ENCODE measurements around the gene SIX5. TPM values are rescaled to one million over a fixed set of nuclear protein-coding genes. Genes with fewer than 3 reads are reported as not detected.

SIX5 gene
- total RNA-seq, 2 donors from 2014 or later: 11.0 to 15.8 TPM

DNA sequence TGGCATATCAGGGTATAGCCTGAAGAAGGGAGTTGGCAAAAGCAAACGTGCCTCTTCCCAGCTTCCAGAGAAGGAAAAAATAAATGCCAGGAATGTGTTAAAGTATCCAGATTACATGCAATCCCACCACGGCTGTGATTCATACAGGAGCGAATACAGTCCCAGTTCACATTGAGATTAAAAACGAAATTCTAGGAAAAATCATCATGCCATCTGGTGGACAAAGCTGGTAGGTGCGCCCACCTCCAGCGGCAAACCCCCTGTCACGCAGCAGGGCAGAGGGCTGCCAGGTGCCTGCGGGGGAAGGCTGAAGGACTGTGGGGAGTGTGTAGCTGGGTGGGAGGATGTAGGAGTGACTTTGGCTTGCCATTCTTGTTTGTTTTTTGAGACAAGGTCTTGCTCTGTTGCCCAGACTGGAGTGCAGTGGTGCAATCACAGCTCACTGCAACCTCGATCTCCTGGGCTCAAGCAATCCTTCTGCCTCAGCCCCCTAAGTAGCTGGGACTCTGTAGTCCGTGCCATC is 30.0 kb upstream of the SIX5 start:
- H3K4me1 ChIP-seq: no peaks in the 10 kb centered on the region
- no peaks in the 10 kb centered on the region for H3K36me3 ChIP-seq
- no peak overlapping the region for H3K9ac ChIP-seq (ENCODE audit: low read depth in 2 of 2, low read length in 2 of 2)
- TF ChIP-seq, protein P1, sequence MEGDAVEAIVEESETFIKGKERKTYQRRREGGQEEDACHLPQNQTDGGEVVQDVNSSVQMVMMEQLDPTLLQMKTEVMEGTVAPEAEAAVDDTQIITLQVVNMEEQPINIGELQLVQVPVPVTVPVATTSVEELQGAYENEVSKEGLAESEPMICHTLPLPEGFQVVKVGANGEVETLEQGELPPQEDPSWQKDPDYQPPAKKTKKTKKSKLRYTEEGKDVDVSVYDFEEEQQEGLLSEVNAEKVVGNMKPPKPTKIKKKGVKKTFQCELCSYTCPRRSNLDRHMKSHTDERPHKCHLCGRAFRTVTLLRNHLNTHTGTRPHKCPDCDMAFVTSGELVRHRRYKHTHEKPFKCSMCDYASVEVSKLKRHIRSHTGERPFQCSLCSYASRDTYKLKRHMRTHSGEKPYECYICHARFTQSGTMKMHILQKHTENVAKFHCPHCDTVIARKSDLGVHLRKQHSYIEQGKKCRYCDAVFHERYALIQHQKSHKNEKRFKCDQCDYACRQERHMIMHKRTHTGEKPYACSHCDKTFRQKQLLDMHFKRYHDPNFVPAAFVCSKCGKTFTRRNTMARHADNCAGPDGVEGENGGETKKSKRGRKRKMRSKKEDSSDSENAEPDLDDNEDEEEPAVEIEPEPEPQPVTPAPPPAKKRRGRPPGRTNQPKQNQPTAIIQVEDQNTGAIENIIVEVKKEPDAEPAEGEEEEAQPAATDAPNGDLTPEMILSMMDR (IDR thresholded peaks at IDR 0.05): peak; percentile 91
- H3K27ac ChIP-seq: no peak overlapping the region
- peaks cover 4% of the 10 kb centered on the region for H3K27me3 ChIP-seq
- DNase-seq: no peak
- no peak overlapping the region for H3K4me3 ChIP-seq
- intact Hi-C loops (cut with DNase I): no loop called here
- no peaks in the 10 kb centered on the region for H3K9me3 ChIP-seq

DNA sequence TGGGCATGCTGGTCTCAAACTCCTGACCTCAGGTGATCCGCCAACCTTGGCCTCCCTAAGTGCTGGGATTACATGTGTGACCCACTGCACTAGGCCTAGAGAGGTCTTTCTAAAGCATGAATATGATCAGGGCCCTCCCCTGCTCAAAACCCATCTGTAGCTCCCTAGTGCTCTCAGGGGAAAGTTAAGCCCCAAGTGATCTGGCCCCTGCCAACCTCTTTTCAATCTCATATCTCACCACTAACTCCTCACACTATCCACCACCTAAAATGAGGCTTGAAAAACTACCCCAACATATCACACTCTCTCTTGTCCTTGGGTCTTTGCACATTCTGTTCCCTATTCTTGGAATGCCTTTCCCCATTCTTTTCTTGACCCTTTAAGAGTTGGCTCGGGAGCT is 25.6 kb upstream of the SIX5 start:
- no peak for DNase-seq
- H3K9me3 ChIP-seq: no peaks in the 10 kb centered on the region
- intact Hi-C loops (cut with DNase I): no loop called here
- H3K27me3 ChIP-seq: peaks cover 4% of the 10 kb centered on the region
- H3K4me3 ChIP-seq: no peak overlapping the region
- peaks cover 11% of the 10 kb centered on the region for H3K4me1 ChIP-seq
- TF ChIP-seq, protein P1 (IDR thresholded peaks at IDR 0.05): no peak
- no peak overlapping the region for H3K9ac ChIP-seq (ENCODE audit: low read depth in 2 of 2, low read length in 2 of 2)
- no peak overlapping the region for H3K27ac ChIP-seq
- H3K36me3 ChIP-seq: no peaks in the 10 kb centered on the region

DNA sequence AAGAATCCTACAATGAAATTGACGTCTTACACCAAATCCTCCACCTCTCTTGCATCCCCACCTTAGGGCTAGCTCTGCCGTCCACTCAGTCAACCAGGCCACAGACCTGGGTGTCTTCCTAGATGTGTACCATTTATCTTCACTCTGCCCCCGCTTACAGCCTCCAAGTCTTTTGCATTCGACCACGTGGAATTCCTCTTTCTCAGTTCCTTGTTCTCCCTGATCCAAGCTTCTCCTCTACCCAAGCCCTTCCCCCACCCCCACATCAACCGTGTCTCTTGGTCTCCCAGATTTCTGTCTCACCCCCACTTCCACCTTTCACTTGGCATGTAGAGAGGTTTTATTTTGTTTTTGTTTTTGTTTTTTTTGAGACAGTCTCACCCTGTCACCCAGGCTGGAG is 24.8 kb upstream of the SIX5 start:
- no peak for DNase-seq
- H3K27ac ChIP-seq: no peak overlapping the region
- H3K4me1 ChIP-seq: peaks cover 11% of the 10 kb centered on the region
- TF ChIP-seq, protein P1 (IDR thresholded peaks at IDR 0.05): no peak
- no peaks in the 10 kb centered on the region for H3K9me3 ChIP-seq
- H3K27me3 ChIP-seq: peaks cover 4% of the 10 kb centered on the region
- no peaks in the 10 kb centered on the region for H3K36me3 ChIP-seq
- no peak overlapping the region for H3K4me3 ChIP-seq
- intact Hi-C loops (cut with DNase I): no loop called here
- no peak overlapping the region for H3K9ac ChIP-seq (ENCODE audit: low read depth in 2 of 2, low read length in 2 of 2)

DNA sequence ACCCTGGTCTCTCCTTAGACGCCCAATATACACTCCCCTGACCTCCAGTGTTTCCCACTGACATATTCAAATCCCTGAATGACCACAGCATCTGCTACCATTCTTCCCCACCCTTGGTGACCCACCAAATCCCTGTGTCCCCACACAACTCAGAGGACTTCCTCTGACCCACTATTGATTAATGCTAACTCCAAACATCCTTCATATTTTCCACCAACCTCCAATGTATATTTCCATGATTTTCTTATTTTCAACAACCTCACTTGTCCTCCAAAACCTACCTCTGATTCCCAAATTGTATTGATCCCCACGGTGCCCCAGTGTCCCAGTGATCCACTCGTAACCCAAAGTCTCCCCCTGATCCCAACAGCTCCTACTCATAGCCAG is 24.1 kb upstream of the SIX5 start:
- intact Hi-C loops (cut with DNase I): no loop called here
- no peak overlapping the region for H3K27ac ChIP-seq
- H3K9ac ChIP-seq (ENCODE audit: low read depth in 2 of 2, low read length in 2 of 2): no peak overlapping the region
- H3K9me3 ChIP-seq: no peaks in the 10 kb centered on the region
- DNase-seq: no peak
- H3K4me3 ChIP-seq: no peak overlapping the region
- H3K27me3 ChIP-seq: peaks cover 4% of the 10 kb centered on the region
- TF ChIP-seq, protein P1 (IDR thresholded peaks at IDR 0.05): no peak
- peaks cover 11% of the 10 kb centered on the region for H3K4me1 ChIP-seq
- no peaks in the 10 kb centered on the region for H3K36me3 ChIP-seq

DNA sequence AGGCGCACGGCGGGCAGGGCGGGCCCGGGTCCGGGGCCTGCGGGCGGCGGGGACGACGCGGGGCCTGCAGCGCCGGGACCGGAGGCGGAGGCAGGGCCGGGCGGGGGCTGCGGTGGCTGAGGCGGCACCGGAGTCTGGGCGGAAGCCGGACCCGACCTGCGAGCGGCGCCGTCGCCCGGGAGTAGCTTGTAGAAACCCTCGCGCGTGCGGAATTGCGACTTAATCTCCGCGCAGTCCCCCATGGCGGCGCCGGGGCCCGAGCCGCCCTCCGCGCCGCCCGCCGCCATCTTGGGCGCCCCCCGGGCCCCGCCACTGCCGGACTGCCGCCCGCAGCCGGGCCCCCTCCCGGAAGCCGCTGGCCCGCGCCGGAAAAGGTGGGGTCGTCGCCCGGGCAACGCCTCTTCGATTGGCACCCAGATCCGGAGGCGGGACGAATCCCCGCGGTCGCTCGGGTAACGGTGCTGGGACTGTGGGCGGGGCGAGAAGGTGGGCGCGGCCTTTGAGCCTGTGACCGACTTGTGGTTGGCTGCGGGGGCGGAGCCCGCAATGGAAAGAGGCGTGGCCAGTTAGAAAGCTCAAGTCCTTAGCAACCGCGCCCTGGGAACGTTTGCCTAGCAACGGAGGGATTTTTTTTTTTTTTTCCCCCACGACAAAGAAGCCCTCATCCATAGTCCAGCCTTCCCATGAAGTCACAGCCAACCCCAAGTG is 23.6 kb upstream of the SIX5 start, which contains the start of gene DMWD:
DMWD (minus strand) TSS at position 376 of the 708 bp plus-strand sequence; CDS start at position 287, 89 bp downstream.
- peaks cover 4% of the 10 kb centered on the region for H3K27me3 ChIP-seq
- no peaks in the 10 kb centered on the region for H3K36me3 ChIP-seq
- peak within 1 kb of the TSS; percentile 55 for H3K4me3 ChIP-seq
- intact Hi-C loops (cut with DNase I): no loop called here
- DNase-seq: peak; percentile 100
- TF ChIP-seq, protein P1 (IDR thresholded peaks at IDR 0.05): no peak
- no peak within 1 kb of the TSS for H3K27ac ChIP-seq
- H3K9ac ChIP-seq (ENCODE audit: low read depth in 2 of 2, low read length in 2 of 2): peak within 1 kb of the TSS; percentile 84 to 86
- H3K9me3 ChIP-seq: no peaks in the 10 kb centered on the region
- H3K4me1 ChIP-seq: peaks cover 11% of the 10 kb centered on the region
